Hippocampal formation (tissue), 2 donors: ENCODE results near the gene GALNT12.

Experiments
- DNase-seq, 2 donors: peaks; one replicate each; lab custom pipeline; 2025; lab: John Stamatoyannopoulos, UW

The GALNT12 gene

DNA sequence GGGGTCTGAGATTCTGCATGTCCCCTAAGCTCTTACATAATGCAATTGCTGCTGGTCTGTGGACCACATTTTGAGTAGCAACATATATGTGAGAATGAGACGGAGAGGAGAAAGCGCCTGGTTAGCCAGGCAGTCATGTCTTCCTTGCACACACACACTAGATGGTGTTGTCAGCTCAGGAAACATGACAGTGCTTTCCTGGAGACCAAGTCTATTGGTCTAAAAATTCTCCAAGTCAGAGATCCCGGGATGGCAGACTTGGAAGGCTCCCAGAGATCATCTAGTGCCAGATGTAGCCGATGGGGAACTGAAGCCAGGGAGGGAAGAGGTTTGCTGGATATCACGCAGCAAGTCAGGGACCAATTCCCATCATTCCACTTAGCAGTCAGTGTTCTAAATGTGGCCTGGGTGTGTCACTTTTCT is 53.4 kb downstream of the GALNT12 start:
- peak; percentile 23 to 61 for DNase-seq

DNA sequence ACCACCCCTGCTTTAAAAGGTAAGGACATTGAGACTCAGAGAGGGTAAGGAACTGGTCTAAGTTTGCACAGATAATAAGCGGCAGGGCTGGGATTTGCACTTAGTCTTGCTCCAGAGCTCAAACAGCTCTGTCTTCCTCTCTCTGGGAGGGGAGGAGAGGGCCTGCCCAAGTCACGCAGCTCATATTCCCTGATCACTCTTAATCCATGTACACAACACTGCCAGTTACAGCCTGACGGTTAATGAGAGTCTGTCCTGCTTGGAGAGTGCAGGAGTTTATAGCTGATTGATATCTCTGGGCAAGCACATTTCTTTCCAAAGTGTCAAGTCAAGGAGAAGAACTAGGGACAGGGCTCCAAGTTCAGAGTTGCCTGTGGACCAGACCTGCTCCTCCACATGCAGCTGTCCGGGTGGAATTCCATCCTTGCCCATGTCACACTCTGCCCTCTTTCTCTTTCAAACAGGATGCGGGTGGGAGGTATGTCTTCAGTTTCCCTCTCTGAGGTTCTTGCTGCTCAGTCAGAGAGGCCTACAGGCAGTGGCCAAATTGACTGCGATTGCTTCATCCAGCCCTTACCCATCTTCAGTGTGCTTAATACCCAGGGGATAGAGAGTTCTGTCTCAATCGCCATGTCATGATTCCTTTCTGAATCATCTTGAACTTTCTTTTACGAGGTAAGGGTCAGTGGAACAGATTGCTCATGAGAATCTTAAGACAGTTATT is 54.5 kb downstream of the GALNT12 start:
- no peak for DNase-seq

DNA sequence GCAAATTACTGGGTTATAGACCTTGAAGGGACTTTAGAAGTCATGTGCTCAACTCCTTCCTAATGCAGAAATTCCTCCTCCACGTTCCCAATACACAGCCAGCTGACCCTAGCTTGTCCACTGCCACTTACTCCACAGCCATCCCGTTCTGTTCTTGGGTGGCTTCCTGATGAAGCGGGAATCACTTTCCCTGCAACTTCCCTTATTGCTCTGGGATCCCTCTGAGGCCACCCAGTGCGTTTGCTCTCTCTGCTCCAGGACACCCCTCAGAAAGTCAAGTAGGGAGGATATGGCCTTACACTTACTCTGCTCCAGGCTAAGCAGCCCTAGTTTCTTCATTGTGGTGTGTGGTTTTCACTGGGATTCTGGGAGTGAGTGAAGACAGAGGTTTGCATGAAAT is 55.5 kb downstream of the GALNT12 start:
- no peak for DNase-seq

DNA sequence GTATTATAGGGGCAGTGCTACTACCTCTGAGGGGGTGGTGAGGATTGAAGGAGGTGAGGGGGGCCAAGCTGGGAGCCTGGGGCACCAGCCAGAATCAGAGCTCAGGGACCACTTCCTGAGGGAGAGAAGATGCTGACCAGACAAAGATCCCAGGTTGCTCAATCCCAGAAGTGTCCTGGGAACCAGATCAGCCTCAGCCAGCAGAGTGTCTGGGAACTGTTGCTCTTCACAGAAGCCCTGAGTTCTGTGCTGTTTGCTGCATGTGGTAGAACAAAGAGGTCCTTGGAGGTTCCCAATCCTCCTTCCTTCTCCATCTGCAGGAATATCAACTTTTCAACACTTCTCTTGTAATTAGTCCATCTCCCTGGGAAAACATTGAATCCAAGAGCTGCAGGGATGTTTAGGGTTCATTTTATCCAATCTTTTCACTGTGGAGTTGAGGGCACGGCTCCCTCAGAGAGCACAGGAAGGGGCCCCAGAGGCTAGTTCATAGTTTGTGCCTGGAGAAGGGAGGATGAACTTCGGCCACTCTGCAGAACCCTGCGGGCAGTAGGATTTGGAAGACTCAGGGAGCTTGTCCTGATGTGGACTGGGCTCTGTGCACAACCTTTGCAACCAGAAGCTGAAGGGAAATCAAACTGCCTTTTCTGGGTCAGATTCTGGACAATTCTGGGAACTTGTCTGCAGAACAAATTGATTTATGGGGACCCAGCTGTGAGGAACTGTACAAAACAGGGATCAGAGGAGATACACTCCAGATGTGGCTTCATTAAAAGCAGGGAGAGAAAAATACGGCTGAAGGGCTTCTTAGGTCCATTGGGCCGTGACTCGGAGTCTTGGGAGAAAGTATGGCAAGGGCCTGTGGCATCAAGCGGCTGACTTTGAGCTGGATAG is 57.1 kb downstream of the GALNT12 start:
- DNase-seq, result no peak

DNA sequence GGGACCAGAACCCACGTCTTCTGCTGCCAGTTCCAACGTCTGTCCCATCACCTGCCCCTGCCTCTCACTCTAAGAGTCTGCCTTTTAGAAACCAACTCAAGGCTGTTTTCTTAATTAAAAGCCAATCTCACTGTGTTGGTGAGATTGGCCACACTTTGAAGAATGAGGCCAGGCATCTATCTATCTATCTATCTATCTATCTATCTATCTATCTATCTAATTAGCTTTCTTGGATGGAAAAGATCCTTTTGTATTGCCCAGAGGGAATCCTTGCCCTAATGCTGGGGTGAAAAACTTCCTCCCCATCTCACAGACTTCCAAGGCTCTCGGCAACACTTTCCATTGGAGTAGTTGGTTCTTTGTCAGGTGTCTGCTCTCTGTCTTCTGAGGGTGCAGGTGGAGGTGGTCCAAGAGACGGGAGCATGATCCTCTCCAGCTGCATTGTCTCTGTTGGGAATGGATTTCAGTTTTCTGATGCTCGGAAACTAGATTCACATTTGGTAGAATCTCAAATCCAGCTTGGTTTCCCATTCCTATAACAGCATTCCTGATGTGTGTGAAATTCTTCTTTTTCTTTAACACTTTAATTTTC is 57.9 kb downstream of the GALNT12 start:
- no peak for DNase-seq

DNA sequence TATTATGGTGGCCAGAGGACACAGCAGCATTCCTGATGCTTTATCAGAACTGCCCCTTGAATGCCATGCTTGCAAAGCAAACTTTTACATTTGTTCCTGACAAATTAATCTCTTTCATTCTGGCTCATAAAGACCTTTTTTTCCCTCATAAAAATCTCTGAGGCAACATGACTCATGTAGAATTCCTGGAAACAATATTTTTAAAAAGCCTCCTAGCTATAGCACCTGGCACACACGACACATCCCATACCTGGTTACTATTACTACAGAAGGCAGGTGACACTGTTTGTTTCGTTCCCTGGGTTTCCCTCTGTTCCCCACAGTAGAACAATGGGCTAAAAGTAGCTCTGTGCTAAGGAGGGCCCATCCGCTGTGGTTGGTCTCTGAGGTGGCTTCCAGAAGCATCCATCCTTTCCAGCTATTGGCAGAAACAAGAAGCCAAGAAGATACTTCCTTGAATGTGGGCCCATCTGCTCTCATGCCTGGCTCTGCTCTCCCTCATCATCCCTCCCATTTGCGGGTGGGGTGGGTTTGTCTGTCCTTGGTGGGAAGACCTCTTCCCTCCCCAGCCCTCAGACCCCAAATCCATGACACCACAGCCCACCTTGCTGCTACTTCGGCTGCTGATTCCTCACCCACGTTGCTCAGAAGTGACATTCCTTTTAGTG is 59.1 kb downstream of the GALNT12 start:
- DNase-seq, result no peak

DNA sequence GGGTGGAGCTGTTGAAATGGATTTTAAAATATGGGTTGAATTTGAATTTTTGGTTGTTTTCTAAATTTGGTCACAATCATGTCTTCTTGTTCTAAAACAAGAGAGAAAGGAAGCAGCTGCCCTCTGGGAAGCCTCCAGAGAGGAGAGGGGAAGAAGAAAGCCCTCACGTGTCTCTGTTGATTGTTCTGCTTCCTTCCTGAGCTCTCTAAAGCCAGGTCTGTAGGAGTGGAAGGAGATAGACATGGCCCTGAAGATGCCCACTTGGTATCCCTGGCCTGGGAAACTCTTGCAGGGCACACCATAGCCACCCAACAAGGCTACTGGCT is 59.6 kb downstream of the GALNT12 start:
- no peak for DNase-seq

DNA sequence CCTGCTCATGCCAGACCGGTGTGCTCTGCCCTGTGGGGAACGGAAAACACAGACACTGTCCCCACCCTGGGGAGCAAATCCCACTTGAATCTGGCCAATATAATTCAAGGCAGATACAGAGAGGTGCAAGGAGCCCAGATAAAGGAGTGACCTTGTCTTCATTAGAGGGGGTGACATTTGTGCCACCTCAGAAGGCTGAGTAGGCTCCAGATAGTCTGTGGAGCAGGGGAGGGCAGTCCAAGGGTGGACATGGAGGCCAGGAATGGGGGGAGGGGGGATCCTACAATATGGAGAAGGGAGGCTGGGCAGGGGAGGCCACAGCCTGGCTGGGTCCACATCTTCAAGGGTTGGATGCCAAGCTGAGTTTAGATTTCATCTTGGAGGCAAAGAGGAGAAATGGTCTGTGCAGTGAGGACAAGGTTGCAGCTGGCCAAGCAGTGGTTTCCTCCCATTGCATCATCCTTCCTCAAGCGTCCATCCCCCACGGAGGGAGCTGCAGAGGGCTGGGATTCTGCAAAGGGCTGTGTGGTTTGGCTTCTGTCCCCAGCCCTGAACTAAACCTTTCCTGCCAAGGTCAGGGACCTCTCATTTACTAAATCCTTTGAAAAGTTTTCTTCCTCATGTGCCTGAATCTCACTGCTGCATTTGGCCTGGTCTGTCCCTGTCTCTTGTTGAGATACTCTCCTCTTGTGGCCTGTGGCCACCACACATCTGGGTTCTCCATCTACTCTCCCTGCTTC is 60.1 kb downstream of the GALNT12 start:
- DNase-seq, result peak in 1 of 2 donors; percentile 33

DNA sequence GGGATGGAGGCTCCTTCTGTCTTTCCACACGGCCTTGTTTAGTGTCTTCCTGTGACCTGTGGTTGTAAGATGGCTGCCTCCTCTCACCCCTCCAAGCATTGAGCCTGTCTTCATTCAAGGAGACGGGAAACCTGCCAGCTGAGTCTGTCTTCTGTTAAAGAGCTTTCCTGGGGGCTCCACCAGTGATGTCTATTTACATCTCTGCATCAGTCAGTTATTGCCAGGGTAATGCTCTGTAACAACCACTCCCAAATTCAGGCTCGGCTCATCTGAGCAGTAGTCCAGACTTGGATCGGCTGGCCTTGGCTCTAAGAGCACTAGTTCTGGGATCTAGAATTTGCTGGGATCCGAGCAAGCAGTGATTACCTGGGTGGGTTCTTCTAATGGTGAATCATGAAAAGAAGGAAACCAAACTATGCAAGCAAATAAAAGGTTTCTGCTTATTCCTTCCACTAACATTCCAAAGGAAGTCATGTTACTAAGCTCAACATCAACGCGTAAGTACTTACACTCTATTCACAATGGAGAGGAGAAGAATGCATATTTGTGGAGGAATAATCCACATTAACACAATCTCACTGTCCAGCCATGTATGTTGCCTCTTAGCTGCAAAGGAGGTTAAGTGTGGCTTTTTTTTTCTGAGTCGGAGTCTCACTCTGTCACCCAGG is 61.7 kb downstream of the GALNT12 start:
- DNase-seq, result no peak

DNA sequence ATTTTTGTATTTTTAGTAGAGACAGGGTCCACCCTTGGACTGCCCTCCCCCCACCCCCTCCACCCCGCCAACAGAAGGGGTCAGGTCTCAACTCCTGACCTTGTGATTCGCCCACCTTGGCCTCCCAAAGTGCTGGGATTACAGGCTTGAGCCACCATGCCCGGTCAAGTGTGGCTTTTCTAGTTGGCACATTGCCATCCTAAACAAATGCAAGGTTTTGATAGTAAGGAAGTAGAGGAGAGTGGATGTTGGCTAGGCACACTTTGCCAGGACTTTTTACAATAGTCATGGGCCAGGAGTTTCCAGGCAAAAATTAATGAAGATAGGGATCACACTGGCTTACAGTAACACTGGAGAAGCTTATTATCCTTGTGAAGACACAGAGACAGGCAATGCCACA is 62.4 kb downstream of the GALNT12 start:
- no peak for DNase-seq

DNA sequence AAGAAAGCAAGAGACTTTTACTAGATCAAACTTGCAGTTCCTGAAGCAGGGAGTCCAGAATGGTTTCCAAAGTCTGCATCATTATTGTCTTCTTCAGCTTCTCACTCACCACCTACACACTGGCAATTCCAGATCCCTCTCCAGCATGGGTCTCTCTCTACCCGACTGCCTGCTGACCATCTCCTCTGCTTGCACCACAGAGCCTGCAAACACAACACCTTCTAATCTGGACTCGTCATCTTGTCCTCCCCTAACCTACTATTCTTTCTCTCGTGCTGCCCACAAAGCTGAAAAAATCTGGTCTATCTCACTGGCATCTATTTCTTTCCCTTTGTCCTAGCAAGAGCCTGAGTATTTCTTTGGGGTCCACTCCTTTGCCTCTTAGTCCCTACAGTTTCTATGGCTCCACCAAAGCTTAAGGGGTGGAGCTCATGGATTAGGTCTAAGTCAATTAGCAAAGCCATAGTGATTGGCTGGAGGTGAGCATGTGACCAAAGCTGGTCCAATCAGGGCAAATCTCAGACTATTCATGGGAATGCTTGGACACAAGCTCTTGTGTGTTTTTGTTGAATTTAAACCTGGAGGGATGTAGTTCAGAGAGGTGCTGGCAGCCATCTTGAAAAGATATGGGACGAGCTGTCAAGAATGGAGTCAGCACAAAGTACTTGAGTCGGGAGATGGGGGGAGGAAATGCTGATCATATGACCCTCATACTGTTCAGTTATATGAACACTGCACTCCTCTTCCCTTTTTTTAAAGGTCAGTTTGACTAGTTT is 63.5 kb downstream of the GALNT12 start:
- DNase-seq, result no peak

DNA sequence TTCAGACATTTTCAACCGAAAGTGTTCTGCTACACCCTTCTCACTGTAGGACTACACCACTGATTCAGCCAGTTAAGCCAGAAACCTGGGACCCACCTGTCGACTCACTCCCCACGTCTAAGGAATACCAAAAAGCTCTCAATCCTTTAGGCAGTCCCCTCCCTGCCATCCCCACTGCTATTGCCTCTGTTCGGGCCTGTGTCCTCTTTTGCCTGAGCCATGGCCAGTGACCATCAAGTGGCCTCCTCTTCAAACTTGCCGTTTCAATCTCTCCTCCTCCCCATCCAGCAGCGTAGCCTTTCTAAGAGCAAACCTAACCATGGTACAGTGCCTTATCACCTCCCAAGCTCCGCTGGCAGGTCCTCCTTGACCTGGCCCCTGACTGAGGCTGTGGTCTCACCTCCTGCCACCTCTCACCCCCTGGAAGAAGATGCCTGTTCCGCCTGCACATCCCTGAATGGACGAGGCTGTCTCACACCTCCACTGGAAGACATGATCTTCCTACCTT is 64.1 kb downstream of the GALNT12 start:
- no peak for DNase-seq

DNA sequence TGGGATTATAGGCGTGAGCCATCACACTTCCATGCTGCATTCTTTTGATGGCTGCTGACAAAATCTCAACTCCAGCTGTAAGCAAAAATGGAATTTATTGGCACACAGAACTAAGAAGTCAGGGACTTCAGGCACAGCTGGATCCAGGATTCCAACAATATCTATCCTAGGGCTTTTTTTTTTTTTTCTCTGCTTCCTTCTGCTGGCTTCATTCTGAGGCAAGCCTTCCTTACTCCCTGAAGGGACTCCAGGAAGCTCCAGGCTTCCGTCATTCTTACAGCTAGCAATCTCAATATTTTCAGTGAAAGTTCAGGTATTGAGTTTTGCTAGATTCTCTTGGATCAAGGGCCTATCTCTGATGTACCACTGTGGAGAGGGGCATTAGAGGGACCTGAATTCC is 66.1 kb downstream of the GALNT12 start:
- no peak for DNase-seq

DNA sequence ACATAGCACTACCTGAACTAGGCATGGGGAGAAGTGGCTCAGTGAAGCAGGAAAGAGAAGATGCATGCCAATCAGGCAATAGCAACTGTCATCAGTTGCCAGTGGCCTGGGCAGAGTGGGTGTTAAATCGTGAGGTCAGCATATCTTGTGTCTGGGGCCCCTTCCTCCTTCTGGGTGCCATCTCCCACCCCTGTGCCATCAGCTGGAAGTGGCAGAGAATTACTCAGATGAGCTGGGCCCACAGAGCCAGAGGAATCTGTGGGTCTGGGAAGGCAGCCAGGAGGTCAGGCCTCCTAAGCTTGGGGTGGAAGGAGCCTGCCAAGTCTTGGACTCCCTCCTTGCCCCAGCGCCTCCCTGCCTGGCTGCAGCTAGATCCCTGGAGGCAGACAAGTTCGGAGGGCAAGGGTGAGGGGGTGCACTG is 66.5 kb downstream of the GALNT12 start:
- DNase-seq, result peak; percentile 11 to 38

DNA sequence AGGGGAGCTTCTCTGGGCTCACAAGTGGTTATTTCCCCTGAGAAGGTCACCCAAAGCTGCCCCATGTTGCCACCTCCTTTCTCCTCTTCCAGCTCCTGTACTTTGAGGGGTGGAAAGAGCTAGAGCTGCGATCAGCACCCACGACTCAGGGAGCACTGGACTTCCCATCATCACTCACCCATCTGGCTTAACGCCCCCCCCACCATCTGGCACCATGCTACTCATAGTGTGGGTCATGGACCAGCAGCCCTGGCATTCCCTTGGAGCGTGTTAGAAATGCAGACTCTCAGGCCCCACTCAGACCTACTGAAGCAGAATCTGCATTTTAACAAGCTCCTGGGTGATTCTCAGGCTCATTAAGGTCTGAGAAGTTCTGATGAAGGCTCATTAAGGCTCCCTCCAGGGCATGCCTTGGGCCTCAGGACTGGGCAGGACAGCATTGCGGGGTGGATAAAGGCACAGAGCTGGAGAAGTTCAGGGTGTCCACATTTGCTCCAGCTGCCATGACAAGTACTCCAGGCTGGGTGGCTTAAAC is 67.3 kb downstream of the GALNT12 start:
- DNase-seq, result no peak

DNA sequence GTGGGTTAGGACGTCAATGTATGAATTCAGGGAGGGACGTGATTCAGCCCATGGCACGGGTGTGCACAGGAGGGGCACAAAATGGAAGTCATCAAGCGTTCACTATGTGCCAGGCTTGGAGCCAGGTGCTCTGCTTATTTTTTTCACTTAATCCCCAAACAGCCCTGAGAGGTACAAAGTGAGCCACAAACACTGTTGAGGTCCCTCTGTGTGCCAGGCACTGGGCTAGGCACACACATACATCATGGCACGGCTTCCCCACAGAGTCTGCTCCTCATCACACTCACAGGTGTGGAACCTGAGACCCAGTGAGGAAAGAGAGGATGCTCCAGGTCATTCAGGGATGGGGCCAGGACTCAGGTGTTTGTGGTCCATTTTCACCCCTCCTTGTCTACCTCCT is 68.1 kb downstream of the GALNT12 start:
- DNase-seq, result no peak

DNA sequence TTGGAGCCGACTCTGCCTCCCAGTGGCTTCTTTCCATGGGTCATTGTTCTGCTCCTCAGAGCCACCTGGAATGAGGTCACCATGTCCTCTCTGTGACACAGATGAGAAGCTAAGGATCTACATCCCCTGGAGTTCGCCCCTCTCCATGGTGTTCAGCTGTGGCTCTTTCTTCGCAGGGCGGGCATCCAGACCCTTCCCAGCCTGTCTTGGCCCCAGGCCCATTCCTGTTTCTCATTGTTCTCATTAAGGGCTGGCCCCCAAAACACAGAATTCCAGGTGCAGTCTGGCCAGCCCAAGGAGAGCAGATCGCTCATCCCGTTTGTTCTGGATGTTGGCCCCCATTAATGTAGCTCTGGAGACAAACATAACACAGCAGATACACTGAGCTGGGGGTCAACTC is 69.8 kb downstream of the GALNT12 start:
- DNase-seq, result no peak

DNA sequence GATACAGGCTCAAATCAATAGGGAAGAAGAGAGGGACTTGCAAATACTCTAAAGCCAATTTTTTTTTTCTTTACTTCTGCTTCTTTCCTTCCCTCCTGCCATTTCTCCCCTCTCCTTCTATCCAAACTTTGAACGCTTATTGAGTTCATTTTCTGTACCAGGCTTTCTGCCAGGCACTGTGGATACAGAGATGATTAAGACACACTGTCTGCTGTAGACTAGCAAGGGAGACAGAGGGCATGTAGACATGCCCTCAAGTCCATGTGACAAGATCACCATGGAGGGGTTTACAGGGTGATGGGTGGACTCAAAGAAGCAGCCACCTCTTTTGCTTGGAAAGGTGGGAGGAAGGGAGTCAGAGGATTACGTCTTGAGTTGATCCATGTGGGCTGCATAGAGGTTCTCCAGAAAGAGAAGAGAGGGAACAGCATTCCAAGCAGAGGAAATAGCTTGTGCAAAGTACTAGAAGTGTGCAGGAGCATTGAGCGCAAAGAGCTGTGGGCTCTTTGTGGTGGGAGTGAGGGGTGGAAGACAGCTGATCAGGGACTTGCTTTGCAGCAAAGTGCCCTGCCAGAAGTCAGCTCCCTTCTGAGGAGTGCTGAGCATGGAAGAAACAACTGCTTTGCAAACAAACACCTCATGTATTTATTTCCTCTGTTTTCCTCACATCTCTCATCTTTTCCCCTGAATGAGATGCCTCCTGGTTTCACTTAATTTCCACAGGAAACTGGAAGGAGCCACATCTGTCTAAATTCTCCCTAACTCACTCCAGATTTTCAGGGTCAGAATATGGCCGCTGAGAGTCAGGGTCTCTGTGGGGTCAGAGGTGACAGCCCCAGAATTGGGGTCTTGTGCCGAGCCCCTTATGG is 71.9 kb downstream of the GALNT12 start:
- DNase-seq, result no peak

DNA sequence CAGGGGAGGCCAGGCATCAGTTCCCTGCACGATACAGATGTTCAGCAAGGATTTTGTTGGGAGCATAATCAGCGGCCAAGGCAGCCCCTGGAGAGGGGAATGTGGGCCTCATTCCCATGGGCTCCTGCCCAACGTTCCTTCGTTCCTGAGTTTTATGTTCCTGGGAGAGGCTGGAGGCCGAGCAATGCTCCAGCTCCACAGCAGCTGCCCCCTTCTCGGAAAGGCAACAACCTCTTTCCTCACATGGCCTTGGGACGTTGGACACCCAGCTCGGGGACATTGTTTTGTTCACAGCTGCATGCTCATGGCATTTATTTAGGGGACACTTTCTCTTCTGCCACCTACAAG is 72.5 kb downstream of the GALNT12 start:
- DNase-seq, result no peak
